Endothelial cell of umbilical vein (primary cell): Measurements from ENCODE around the gene DUS2.

Experiments used
- EZH2 ChIP-seq: IDR thresholded peaks from 2 replicates; pipeline ENCODE4 v1.6.1; 2012; ENCODE audit warnings: borderline replicate concordance, low read depth, mild to moderate bottlenecking, moderate library complexity, low read length, inconsistent platforms; ENCODE audit not compliant: severe bottlenecking
- FOS ChIP-seq: IDR thresholded peaks from 2 replicates; pipeline ENCODE4 v1.6.1; 2011; ENCODE audit warnings: mild to moderate bottlenecking, low read length, moderate library complexity, borderline replicate concordance; ENCODE audit not compliant: insufficient read depth
- GATA2 ChIP-seq: IDR thresholded peaks from 2 replicates; pipeline ENCODE4 v1.7.0; 2011; ENCODE audit warnings: low read depth, mild to moderate bottlenecking, moderate library complexity, mixed read lengths, low read length; ENCODE audit not compliant: insufficient read length, insufficient read depth
- MYC ChIP-seq: IDR thresholded peaks from one replicate; pipeline ENCODE4 v1.6.1; 2011; ENCODE audit warnings: mild to moderate bottlenecking, low read depth, low read length
- POLR2A ChIP-seq: IDR thresholded peaks from 2 replicates; pipeline ENCODE4 v1.6.1; 2012; ENCODE audit warnings: low read depth, mild to moderate bottlenecking, control low read depth, low read length
- POLR2AphosphoS5 ChIP-seq: IDR thresholded peaks from 2 replicates; pipeline ENCODE4 v1.6.1; 2012; ENCODE audit warnings: low read depth, mild to moderate bottlenecking, control low read depth, low read length, moderate library complexity; ENCODE audit not compliant: insufficient read depth
- TF ChIP-seq, protein P1 (sequence below), 2 donors: IDR thresholded peaks; 1 replicate in 1 of 2; 2 replicates in 1 of 2; pipeline ENCODE4 v1.5.1; 2011; ENCODE audit warnings: low read length in 2 of 2, mild to moderate bottlenecking in 2 of 2, moderate library complexity in 2 of 2, control low read depth in 1 of 2, inconsistent platforms in 1 of 2, low read depth in 1 of 2; ENCODE audit not compliant: insufficient read depth in 1 of 2; ENCODE audit errors: extremely low read depth in 1 of 2
- TF ChIP-seq, protein P2 (sequence below): IDR thresholded peaks from 2 replicates; pipeline ENCODE4 v1.6.1; 2011; ENCODE audit not compliant: insufficient read depth, insufficient read length

DNA sequence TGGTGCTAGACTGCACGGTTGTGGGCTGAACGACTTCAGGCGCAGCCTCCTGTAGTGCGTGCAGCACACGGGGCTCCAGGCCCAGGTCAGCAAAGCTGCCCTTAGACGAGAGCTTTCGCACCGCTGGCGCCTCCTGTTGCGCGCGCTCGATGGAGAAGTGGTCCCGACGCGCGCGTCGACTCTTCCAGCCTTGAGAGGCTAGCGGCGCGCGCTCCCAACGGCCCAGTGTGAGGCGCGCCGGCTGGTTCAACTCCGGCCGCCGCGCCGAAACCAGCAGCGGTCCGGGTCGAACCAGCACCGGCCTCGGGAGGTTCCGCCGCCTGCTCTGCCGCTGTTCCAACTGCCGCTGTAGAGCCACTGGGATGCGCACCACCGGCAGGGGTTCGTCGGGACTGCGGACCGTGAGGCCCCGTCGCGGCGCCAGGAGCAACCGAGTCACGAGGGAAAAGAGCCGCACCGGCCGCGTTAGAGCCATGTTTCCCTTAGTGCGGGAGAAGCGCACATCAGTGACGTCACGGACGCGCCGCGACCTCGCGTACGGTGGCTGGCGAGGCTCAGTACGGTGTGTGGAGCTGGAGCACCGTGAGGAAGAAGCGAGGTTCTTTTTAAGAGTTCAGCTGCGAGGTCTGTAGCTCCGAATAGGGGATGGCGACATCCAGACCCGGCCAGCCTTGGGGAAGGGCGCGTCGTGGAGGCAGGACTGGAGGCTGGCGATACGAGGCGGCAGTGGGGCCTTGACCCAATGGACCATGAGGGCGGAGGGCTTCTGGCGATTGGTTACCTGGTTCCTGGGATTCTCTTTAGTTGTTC is at the start of gene DUS2, which contains the start of gene DDX28:
- TF ChIP-seq MYC (peak; percentile 96), POLR2A (peak; percentile 82), FOS (no peak), EZH2 (no peak), POLR2AphosphoS5 (peak; percentile 95), GATA2 (no peak)
- TF ChIP-seq, protein P1, sequence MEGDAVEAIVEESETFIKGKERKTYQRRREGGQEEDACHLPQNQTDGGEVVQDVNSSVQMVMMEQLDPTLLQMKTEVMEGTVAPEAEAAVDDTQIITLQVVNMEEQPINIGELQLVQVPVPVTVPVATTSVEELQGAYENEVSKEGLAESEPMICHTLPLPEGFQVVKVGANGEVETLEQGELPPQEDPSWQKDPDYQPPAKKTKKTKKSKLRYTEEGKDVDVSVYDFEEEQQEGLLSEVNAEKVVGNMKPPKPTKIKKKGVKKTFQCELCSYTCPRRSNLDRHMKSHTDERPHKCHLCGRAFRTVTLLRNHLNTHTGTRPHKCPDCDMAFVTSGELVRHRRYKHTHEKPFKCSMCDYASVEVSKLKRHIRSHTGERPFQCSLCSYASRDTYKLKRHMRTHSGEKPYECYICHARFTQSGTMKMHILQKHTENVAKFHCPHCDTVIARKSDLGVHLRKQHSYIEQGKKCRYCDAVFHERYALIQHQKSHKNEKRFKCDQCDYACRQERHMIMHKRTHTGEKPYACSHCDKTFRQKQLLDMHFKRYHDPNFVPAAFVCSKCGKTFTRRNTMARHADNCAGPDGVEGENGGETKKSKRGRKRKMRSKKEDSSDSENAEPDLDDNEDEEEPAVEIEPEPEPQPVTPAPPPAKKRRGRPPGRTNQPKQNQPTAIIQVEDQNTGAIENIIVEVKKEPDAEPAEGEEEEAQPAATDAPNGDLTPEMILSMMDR (IDR thresholded peaks at IDR 0.05; ENCODE audit: extremely low read depth in 1 of 2, insufficient read depth in 1 of 2, low read depth in 1 of 2, low read length in 2 of 2) = no peak
- TF ChIP-seq, protein P2, sequence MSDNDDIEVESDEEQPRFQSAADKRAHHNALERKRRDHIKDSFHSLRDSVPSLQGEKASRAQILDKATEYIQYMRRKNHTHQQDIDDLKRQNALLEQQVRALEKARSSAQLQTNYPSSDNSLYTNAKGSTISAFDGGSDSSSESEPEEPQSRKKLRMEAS = peak; percentile 86
